ENCODE data around the gene AP3B1. TPM values are rescaled to one million over a fixed set of nuclear protein-coding genes. Genes with fewer than 3 reads are reported as not detected.
A peak's percentile ranks its signal among the peaks of the same experiment; 100 is the strongest.

AP3B1 gene
- total and polyA plus RNA-seq, 12 donors = 20.0 to 28.3 (median 23.4) TPM

DNA sequence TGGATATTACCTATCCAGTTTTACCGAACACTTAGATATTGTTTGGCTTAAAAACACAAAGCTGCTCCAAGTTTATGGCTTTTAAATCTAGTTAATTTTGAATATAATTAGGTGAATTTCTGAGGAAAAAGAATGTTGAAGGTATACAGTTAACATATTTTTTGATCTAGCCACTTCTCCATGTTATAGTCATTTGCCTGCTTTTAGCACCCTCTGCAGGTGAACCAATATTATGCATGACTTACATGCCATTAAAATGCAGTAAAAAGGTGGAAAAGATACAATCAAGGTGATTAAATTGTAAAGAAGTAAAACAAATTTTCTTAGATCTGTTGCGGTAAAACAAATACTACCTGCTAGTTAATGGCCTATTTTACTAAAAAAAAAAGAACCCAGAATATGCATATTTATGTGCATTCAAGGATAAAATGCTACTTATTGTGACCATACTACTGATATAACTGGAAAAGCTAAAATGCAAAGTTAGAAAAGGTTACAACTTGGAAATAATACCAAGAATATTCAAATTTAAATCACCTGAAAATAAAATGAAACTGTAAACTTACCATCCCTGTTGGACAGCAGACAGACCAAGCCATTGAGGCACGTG, 132.1 kb downstream of the AP3B1 start:
- intact Hi-C loops (cut with DNase I) = no loop called here
- 95 to 96% methylated on average over 3 of the region's 3 CpGs for WGBS, 2 donors
- ATAC-seq (no peak), DNase-seq (no peak)
- Histone ChIP-seq H3K27me3 (no peaks in the 10 kb centered on the region), H3K36me3 (peaks cover 0 to 83% (median 8%) of the 10 kb centered on the region in 9 donors), H3K4me3 (no peak overlapping the region), H3K9me3 (peaks cover 0 to 3% (median 0%) of the 10 kb centered on the region in 11 donors), H3K4me1 (no peaks in the 10 kb centered on the region), H3K27ac (no peak overlapping the region)
- TF ChIP-seq, protein P1, sequence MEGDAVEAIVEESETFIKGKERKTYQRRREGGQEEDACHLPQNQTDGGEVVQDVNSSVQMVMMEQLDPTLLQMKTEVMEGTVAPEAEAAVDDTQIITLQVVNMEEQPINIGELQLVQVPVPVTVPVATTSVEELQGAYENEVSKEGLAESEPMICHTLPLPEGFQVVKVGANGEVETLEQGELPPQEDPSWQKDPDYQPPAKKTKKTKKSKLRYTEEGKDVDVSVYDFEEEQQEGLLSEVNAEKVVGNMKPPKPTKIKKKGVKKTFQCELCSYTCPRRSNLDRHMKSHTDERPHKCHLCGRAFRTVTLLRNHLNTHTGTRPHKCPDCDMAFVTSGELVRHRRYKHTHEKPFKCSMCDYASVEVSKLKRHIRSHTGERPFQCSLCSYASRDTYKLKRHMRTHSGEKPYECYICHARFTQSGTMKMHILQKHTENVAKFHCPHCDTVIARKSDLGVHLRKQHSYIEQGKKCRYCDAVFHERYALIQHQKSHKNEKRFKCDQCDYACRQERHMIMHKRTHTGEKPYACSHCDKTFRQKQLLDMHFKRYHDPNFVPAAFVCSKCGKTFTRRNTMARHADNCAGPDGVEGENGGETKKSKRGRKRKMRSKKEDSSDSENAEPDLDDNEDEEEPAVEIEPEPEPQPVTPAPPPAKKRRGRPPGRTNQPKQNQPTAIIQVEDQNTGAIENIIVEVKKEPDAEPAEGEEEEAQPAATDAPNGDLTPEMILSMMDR (IDR thresholded peaks at IDR 0.05) = peak in 8 of 9 donors; percentile 9 to 61 (median 49)

DNA sequence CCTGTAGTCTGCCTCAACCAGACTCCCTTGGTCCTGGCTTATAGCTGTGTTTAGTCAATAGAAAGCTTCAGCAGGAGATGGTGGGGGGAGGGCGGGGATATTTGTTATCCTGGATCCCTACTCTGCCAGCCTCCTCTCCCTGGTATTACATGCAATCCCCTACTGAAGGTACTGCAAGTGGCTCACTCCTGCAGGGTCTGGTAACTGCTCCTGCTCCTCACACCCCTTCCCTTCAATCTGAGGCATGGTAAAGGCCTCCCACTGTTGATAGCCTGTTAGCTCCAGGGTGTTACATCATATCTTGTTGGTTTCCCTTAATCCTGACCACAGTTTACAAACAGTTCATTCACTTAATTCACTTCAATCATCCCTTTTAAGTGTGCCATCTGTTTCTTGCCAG, 137.5 kb downstream of the AP3B1 start:
- TF ChIP-seq, protein P1 (IDR thresholded peaks at IDR 0.05) = no peak

DNA sequence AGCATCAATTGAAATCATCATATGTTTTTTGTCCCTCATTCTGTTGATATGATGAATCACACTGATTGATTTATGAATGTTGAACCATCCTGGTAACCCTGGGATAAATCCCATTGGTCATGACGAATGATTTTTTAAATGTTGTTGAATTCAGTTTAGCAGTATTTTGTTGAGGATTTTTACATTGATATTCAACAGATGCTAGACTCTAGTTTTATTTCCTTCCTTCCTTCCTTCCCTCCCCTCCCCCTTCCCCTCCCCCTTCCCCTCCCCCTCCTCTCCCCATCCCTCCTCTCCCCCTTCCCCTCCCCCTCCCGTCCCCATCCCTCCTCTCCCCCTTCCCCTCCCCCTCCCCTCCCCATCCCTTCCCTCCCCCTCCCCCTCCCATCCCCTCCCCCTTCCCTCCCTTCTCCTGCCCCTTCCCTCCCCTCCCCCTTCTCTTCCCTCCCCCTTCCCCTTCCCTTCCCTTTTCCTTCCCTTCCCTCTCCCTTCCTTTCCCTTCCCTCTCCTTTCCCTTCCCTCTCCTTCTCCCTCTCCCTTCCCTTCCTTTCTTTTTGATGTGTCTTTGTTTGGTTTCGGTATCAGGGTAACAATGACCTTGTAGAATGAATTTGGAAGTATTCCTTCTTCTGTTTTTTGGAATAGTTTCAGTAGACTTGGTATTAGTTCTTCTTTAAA, 142.8 kb downstream of the AP3B1 start:
- DNase-seq (no peak), ATAC-seq (no peak)
- Histone ChIP-seq H3K4me1 (no peaks in the 10 kb centered on the region), H3K4me3 (no peak overlapping the region), H3K9me3 (peaks cover 0 to 7% (median 0%) of the 10 kb centered on the region in 11 donors), H3K27me3 (no peaks in the 10 kb centered on the region), H3K36me3 (peaks cover 0 to 70% (median 18%) of the 10 kb centered on the region in 9 donors), H3K27ac (no peak overlapping the region)
- WGBS, 2 donors = 84 to 96% methylated on average over 2 to 3 of the region's 3 CpGs
- intact Hi-C loops (cut with DNase I) = loop anchor here in 1 of 10 donors (2.0 kb wide), 1 partner anchor 17 kb away; no protein-coding TSS in a partner anchor
- TF ChIP-seq, protein P1 (IDR thresholded peaks at IDR 0.05) = no peak

More for the DNA sequence above, 137.5 kb downstream of the AP3B1 start:
- intact Hi-C loops (cut with DNase I) = no loop called here
- H3K9me3 ChIP-seq = peaks cover 0 to 7% (median 0%) of the 10 kb centered on the region in 11 donors
- peaks cover 0 to 89% (median 25%) of the 10 kb centered on the region in 9 donors for H3K36me3 ChIP-seq
- no peak overlapping the region for H3K4me3 ChIP-seq
- H3K27me3 ChIP-seq = no peaks in the 10 kb centered on the region
- ATAC-seq (no peak), DNase-seq (no peak)
- H3K4me1 ChIP-seq = no peaks in the 10 kb centered on the region
- H3K27ac ChIP-seq = no peak overlapping the region
- WGBS, 2 donors = 100% methylated on average over 1 of the region's 1 CpG

DNA sequence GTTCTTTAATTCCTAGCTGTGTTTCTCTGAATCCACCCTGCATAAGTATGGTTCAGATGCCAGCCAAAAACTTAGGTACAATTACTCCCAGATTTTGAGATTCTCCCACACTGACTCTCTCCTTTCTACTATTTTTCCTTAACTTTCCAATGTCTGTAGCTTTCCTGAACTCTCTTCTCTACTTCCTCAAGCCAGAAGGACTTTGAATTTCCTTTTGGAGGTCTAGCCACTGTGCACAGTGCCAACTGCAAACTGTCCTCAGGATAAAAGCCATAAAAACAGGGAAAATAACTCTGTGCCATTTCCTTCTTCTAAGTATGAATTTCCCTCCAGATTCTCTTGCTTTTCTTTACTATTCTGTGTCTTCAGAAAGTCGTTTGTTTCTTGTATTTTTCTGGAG, 157.2 kb downstream of the AP3B1 start:
- ATAC-seq (no peak), DNase-seq (no peak)
- 90% methylated on average over 1 of the region's 1 CpG for WGBS, 2 donors
- Histone ChIP-seq H3K27me3 (no peaks in the 10 kb centered on the region), H3K9me3 (no peaks in the 10 kb centered on the region), H3K36me3 (peaks cover 0 to 70% (median 8%) of the 10 kb centered on the region in 9 donors), H3K4me3 (no peak overlapping the region), H3K4me1 (no peaks in the 10 kb centered on the region), H3K27ac (no peak overlapping the region)
- intact Hi-C loops (cut with DNase I) = no loop called here
- TF ChIP-seq, protein P1 (IDR thresholded peaks at IDR 0.05) = no peak
